ENCODE measurements around the gene LAS1L. TPM values are rescaled to one million over a fixed set of nuclear protein-coding genes. Genes with fewer than 3 reads are reported as not detected.

Gene LAS1L
- polyA plus RNA-seq, 1 of the 3 experiments (the other 2 are of a cell fraction): 39.0 TPM

DNA sequence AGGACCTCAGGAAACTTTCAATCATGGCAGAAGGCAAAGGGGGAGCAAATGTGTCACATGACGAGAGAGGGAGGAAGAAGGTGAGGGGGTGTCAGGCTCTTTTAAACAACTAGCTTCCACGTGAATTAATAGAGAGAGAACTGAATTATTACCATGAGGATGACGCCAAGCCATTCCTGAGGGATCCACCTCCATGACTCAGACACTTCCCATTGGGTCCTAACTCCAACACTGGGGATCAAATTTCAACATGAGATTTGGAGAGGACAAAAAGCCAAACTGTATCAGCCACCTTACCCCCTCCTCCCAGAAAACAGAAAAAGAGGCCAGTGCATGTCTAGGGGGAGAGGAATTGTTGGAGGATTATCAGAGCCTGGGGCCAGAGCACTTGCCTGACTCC lies 40.4 kb upstream of the LAS1L start:
- H3K4me3 ChIP-seq (ENCODE audit: low read depth in 2 of 2, low read length in 1 of 2): no peak overlapping the region
- H3K9me3 ChIP-seq: no peaks in the 10 kb centered on the region
- WGBS (ENCODE audit: low lambda C conversion rate): 0% methylated on average over 3 of the region's 3 CpGs
- DNase-seq: no peak
- H4K20me1 ChIP-seq (ENCODE audit: insufficient read depth): no peaks in the 10 kb centered on the region
- no peaks in the 10 kb centered on the region for H3K9me2 ChIP-seq
- H3K9ac ChIP-seq: no peak overlapping the region
- no peaks in the 10 kb centered on the region for H3K4me1 ChIP-seq (ENCODE audit: control insufficient read depth in 1 of 2, insufficient read depth in 2 of 2, low read depth in 1 of 2, low read length in 1 of 2)
- no peak overlapping the region for H3K27ac ChIP-seq (ENCODE audit: low read depth in 2 of 2, low read length in 1 of 2)
- ChIA-PET CTCF (no interaction called here), POLR2A (no interaction called here)
- H2AFZ ChIP-seq (ENCODE audit: low read depth): no peak overlapping the region
- no peaks in the 10 kb centered on the region for H3K79me2 ChIP-seq (ENCODE audit: insufficient read depth)
- peaks cover 29% of the 10 kb centered on the region; the same call in 1 of the 2 replicates for H3K27me3 ChIP-seq (ENCODE audit: insufficient read depth)
- H3K36me3 ChIP-seq (replicated peaks in 1 of 2; ENCODE audit: control insufficient read depth in 1 of 2, insufficient read depth in 2 of 2, low read length in 1 of 2): no peaks in the 10 kb centered on the region
- TF ChIP-seq FOSL2 (IDR thresholded peaks at IDR 0.05; ENCODE audit: borderline replicate concordance, low read depth) (no peak), FOXM1 (IDR thresholded peaks at IDR 0.05; ENCODE audit: low read depth) (no peak), RFX5 (IDR thresholded peaks at IDR 0.05; ENCODE audit: low read length) (no peak), EZH2phosphoT487 (IDR thresholded peaks at IDR 0.05; ENCODE audit: borderline replicate concordance, low read depth) (no peak), TAF1 (IDR thresholded peaks at IDR 0.05; ENCODE audit: borderline replicate concordance, low read depth, low read length) (no peak), GABPA (IDR thresholded peaks at IDR 0.05; ENCODE audit: low read depth) (no peak), SMC3 (IDR thresholded peaks at IDR 0.05; ENCODE audit: low read depth, low read length) (no peak), EP300 (IDR thresholded peaks at IDR 0.05; ENCODE audit: borderline replicate concordance in 1 of 2, low read depth in 1 of 2, low read length in 1 of 2) (no peak), RAD21 (IDR thresholded peaks at IDR 0.05; ENCODE audit: low read length) (no peak), JUND (IDR thresholded peaks at IDR 0.05) (no peak), CHD2 (IDR thresholded peaks at IDR 0.05; ENCODE audit: low read length, partially characterized antibody) (no peak), GATA2 (CRISPR knock-in tag; IDR thresholded peaks at IDR 0.05) (no peak)
- TF ChIP-seq, protein P1, sequence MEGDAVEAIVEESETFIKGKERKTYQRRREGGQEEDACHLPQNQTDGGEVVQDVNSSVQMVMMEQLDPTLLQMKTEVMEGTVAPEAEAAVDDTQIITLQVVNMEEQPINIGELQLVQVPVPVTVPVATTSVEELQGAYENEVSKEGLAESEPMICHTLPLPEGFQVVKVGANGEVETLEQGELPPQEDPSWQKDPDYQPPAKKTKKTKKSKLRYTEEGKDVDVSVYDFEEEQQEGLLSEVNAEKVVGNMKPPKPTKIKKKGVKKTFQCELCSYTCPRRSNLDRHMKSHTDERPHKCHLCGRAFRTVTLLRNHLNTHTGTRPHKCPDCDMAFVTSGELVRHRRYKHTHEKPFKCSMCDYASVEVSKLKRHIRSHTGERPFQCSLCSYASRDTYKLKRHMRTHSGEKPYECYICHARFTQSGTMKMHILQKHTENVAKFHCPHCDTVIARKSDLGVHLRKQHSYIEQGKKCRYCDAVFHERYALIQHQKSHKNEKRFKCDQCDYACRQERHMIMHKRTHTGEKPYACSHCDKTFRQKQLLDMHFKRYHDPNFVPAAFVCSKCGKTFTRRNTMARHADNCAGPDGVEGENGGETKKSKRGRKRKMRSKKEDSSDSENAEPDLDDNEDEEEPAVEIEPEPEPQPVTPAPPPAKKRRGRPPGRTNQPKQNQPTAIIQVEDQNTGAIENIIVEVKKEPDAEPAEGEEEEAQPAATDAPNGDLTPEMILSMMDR (IDR thresholded peaks at IDR 0.05): no peak
- no peaks in the 10 kb centered on the region for H3F3A ChIP-seq (replicated peaks; ENCODE audit: insufficient read depth)
- H3K4me2 ChIP-seq: no peak overlapping the region

- no peak for DNase-seq
- Histone ChIP-seq H3K4me1 (ENCODE audit: control insufficient read depth in 1 of 2, insufficient read depth in 2 of 2, low read depth in 1 of 2, low read length in 1 of 2) (no peaks in the 10 kb centered on the region), H4K20me1 (ENCODE audit: insufficient read depth) (no peaks in the 10 kb centered on the region), H3K27me3 (ENCODE audit: insufficient read depth) (peaks cover 23% of the 10 kb centered on the region; the same call in 1 of the 2 replicates), H3K4me3 (ENCODE audit: low read depth in 2 of 2, low read length in 1 of 2) (no peak overlapping the region), H3K36me3 (replicated peaks in 1 of 2; ENCODE audit: control insufficient read depth in 1 of 2, insufficient read depth in 2 of 2, low read length in 1 of 2) (no peaks in the 10 kb centered on the region), H2AFZ (ENCODE audit: low read depth) (no peak overlapping the region), H3K79me2 (ENCODE audit: insufficient read depth) (no peaks in the 10 kb centered on the region), H3K9ac (no peak overlapping the region), H3K27ac (ENCODE audit: low read depth in 2 of 2, low read length in 1 of 2) (no peak overlapping the region), H3K4me2 (no peak overlapping the region), H3K9me3 (no peaks in the 10 kb centered on the region), H3K9me2 (no peaks in the 10 kb centered on the region), H3F3A (replicated peaks; ENCODE audit: insufficient read depth) (no peaks in the 10 kb centered on the region)
- 15% methylated on average over 2 of the region's 2 CpGs for WGBS (ENCODE audit: low lambda C conversion rate)
- TF ChIP-seq RAD21 (IDR thresholded peaks at IDR 0.05; ENCODE audit: low read length) (no peak), EZH2phosphoT487 (IDR thresholded peaks at IDR 0.05; ENCODE audit: borderline replicate concordance, low read depth) (no peak), GABPA (IDR thresholded peaks at IDR 0.05; ENCODE audit: low read depth) (no peak), TEAD4 (IDR thresholded peaks at IDR 0.05; ENCODE audit: borderline replicate concordance, insufficient read depth) (no peak), RCOR1 (IDR thresholded peaks at IDR 0.05; ENCODE audit: low read length) (no peak), USF2 (IDR thresholded peaks at IDR 0.05; ENCODE audit: borderline replicate concordance, low read depth, low read length) (no peak), MEF2A (IDR thresholded peaks at IDR 0.05; ENCODE audit: borderline replicate concordance, low read depth) (no peak), ELF1 (IDR thresholded peaks at IDR 0.05) (no peak), EP300 (IDR thresholded peaks at IDR 0.05; ENCODE audit: borderline replicate concordance in 1 of 2, low read depth in 1 of 2, low read length in 1 of 2) (no peak), POLR2AphosphoS5 (IDR thresholded peaks at IDR 0.05; ENCODE audit: low read depth, low read length) (no peak), MXI1 (IDR thresholded peaks at IDR 0.05; ENCODE audit: low read depth, low read length) (no peak)
- ChIA-PET CTCF (no interaction called here), POLR2A (no interaction called here)
Observed at GRCh38 chrX:65574356-65574755, 39.8 kb upstream of the LAS1L start.
